Measurements from ENCODE around the gene EDN2. TPM values are rescaled to one million over a fixed set of nuclear protein-coding genes. Genes with fewer than 3 reads are reported as not detected.

Gene EDN2
- total RNA-seq, 1 donor from 2014 or later: not detected

DNA sequence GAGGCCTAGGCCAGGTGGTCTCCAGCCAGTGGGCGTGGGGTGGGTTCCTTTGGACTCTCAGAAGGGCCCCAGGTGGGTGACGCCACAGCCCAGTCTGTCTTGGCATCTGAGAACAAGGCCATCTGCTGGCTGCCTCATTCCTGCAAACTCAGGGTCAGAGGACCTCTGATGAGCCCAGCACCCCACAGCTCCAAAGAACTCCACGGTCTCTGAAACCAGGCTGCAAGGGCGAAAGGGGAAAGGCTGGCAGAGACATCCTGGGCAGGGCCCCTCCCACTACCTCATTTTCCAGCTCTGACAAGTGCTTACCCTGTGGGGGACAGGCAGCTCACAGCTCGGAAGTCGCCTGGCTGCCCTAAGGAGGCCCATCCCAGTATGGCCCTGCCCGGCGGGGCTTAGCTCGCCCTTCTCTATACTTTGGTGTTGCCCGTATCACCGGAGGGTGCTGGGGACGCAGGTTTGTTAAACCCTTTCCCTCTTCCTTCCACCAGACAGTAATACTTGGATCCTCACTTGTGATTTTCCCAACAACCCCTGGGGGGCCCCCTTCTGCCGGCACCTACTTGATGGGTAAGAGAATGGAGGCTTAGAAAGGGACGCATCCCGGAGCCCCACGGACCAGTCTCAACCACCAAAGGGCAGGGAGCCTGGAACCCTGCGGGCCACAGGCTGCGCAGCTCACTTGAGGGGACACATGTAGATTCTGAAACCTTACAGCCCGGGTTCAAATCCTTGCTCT, 10.9 kb upstream of the EDN2 start:
- H3K36me3 Mint-ChIP-seq (ENCODE audit: low read depth): no peaks in the 10 kb centered on the region
- peaks cover 6% of the 10 kb centered on the region for H3K4me1 Mint-ChIP-seq
- H3K27ac Mint-ChIP-seq: no peak overlapping the region
- TF ChIP-seq, protein P1, sequence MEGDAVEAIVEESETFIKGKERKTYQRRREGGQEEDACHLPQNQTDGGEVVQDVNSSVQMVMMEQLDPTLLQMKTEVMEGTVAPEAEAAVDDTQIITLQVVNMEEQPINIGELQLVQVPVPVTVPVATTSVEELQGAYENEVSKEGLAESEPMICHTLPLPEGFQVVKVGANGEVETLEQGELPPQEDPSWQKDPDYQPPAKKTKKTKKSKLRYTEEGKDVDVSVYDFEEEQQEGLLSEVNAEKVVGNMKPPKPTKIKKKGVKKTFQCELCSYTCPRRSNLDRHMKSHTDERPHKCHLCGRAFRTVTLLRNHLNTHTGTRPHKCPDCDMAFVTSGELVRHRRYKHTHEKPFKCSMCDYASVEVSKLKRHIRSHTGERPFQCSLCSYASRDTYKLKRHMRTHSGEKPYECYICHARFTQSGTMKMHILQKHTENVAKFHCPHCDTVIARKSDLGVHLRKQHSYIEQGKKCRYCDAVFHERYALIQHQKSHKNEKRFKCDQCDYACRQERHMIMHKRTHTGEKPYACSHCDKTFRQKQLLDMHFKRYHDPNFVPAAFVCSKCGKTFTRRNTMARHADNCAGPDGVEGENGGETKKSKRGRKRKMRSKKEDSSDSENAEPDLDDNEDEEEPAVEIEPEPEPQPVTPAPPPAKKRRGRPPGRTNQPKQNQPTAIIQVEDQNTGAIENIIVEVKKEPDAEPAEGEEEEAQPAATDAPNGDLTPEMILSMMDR (IDR thresholded peaks at IDR 0.05): no peak
- POLR2A ChIA-PET: no interaction called here
- H3K4me3 Mint-ChIP-seq: no peak overlapping the region
- no peak for ATAC-seq (ENCODE audit: low read depth)
- DNase-seq: no peak
- intact Hi-C loops (cut with micrococcal nuclease): no loop called here
- peaks cover 18% of the 10 kb centered on the region for H3K27me3 Mint-ChIP-seq
- CTCF ChIA-PET: no interaction called here
- no peaks in the 10 kb centered on the region for H3K9me3 Mint-ChIP-seq

DNA sequence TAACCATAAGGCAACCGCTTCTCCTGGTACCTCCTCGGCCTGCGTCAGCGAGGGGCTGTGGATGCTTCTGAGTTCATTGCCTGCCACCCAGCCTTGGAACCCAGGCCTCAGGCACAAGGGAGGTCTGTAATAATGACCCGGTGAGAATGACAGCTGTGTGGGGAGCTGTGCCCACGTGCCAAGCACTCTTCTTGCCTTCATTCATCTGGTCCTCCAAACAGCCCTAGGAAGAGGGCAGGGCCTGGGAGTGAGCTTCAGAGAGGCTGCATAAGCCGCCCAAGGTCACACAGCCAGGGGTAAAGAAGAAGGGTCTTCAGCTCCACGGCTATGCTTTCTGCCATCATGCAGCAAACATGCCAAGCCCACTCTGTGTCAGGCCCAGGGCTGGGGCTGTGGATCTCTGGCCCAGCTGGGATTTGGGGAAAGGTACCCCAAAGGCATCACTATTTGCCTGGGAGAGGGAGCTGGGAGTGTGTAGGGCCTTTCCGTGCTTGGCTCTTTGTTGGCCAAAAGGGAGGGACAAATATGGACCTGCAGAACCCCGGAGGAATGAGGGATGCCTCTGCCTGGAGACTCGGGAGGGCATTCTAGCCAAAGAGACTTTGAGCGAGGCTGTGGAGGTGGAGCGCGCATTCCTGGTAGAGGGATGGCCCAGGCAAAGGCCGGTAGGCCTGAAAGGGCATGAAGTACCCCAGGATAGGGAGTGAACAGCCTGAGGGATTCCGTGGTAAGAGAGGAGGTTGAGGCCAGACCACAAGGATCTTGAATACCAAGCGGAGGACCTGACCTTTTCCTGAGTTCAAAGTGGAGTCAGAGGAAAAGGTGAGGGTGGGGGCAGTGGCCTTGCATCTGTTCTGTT, 10.1 kb upstream of the EDN2 start:
- Mint-ChIP-seq H3K27me3 (peaks cover 24% of the 10 kb centered on the region), H3K4me3 (no peak overlapping the region), H3K36me3 (ENCODE audit: low read depth) (no peaks in the 10 kb centered on the region), H3K27ac (no peak overlapping the region), H3K9me3 (no peaks in the 10 kb centered on the region), H3K4me1 (peaks cover 6% of the 10 kb centered on the region)
- POLR2A ChIA-PET: no interaction called here
- CTCF ChIA-PET: no interaction called here
- intact Hi-C loops (cut with micrococcal nuclease): no loop called here
- TF ChIP-seq, protein P1 (IDR thresholded peaks at IDR 0.05): no peak
- no peak for DNase-seq
- no peak for ATAC-seq (ENCODE audit: low read depth)

DNA sequence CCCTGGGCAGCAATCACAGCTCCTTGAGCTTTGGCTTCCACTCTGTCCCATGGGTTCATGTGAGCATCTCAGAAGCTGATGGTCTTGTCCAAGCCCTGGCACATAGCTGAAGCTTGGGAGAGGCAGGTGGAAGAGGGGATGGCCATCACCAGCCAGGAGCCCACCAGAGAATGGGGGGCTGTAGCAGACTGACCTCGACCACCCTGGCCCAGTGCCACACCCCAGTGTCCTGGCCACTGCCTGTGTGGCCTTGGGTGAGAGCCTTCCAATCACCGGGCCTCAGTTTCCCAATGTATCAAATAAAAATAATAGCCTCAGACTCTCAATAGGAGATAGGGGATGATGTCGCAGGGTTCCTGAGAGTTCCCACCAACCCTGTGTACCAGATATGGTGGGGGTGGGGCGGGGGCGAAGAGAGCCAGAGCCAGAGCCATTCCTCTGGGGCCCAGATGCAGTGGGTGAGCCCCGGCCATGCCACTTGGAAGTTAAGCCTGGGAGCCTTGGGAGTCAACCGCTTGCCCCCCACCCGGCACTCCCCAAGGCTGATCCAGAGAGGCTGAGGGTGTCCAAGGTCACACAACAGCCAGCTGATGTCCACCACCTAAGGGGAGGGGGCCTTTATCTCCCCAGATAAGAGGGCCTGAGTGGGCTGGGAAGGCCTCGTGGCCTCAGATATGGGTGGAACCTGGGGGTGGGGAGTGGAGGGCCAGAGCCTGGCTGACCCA, 9.3 kb upstream of the EDN2 start:
- ATAC-seq (ENCODE audit: low read depth) (no peak), DNase-seq (no peak)
- Mint-ChIP-seq H3K4me3 (no peak overlapping the region), H3K27ac (no peak overlapping the region), H3K9me3 (no peaks in the 10 kb centered on the region), H3K27me3 (peaks cover 24% of the 10 kb centered on the region), H3K4me1 (peaks cover 6% of the 10 kb centered on the region), H3K36me3 (ENCODE audit: low read depth) (no peaks in the 10 kb centered on the region)
- TF ChIP-seq, protein P1 (IDR thresholded peaks at IDR 0.05): no peak
- CTCF ChIA-PET: no interaction called here
- POLR2A ChIA-PET: no interaction called here
- intact Hi-C loops (cut with micrococcal nuclease): no loop called here

DNA sequence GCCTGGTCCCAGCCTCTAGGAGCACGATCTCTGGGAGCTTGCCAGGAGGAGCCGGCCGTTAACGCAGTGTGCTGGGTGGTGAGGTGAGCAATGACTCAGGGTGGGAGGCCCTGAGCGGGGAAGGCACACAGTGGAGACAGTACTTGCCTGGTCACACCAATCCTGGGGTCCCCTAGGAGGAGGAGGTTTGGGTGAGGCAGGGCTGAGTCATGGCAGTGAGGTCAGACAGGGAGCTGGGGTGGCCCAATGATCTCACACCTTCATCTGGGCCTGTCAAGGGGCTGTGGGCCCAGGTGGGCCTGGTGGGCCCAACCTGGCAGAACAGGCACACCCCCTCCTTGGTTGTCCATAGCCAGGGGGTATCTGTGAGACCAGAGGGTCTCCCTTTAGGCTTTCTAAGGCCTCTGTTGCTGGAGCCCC, 8.6 kb upstream of the EDN2 start:
- ChIA-PET CTCF (no interaction called here), POLR2A (no interaction called here)
- Mint-ChIP-seq H3K27ac (no peak overlapping the region), H3K9me3 (no peaks in the 10 kb centered on the region), H3K36me3 (ENCODE audit: low read depth) (no peaks in the 10 kb centered on the region), H3K4me1 (peaks cover 6% of the 10 kb centered on the region), H3K27me3 (peaks cover 24% of the 10 kb centered on the region), H3K4me3 (no peak overlapping the region)
- ATAC-seq (ENCODE audit: low read depth) (no peak), DNase-seq (no peak)
- intact Hi-C loops (cut with micrococcal nuclease): no loop called here
- TF ChIP-seq, protein P1 (IDR thresholded peaks at IDR 0.05): no peak

DNA sequence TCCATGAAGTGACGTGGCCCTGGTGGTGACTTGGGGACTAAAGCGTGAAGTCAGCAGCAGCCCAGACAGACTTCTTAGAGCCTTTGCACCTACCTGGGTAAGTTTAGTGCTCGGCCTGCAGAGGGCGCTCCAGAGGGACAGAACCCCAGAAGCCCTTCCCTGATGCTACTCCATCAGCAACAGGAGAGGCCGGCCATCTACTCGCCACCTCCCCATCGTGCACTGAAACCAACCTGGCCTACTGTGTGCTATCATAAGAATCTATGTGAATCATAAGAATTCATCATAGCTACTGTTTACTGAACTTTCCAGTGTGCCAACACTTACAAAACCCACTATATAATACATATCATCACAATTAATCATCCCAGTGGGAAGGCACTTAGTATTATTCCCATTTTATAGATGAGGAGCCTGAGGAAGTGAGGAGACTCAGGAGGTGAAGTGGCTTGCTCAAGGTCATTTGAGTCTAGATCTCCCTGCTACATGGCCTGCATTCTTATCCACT, 7.9 kb upstream of the EDN2 start:
- Mint-ChIP-seq H3K4me1 (peaks cover 10% of the 10 kb centered on the region), H3K9me3 (no peaks in the 10 kb centered on the region), H3K4me3 (no peak overlapping the region), H3K27me3 (peaks cover 28% of the 10 kb centered on the region), H3K36me3 (ENCODE audit: low read depth) (no peaks in the 10 kb centered on the region), H3K27ac (no peak overlapping the region)
- DNase-seq (no peak), ATAC-seq (ENCODE audit: low read depth) (no peak)
- intact Hi-C loops (cut with micrococcal nuclease): no loop called here
- TF ChIP-seq, protein P1 (IDR thresholded peaks at IDR 0.05): no peak
- CTCF ChIA-PET: no interaction called here
- POLR2A ChIA-PET: no interaction called here
